Right cardiac atrium (tissue), 5 donors: ENCODE measurements around the gene RCBTB1. TPM values are rescaled to one million over a fixed set of nuclear protein-coding genes. Genes with fewer than 3 reads are reported as not detected.
"Not testable (repeated sequence)": the region's sequence is repeated elsewhere in the genome, so short reads cannot be mapped to it uniquely, and the experiment has no call there.

Experiments
- ATAC-seq, 2 donors: fragments of 200-7000 bp; cut with Tn5 transposase; one replicate each; pipeline versions ENCODE4 v1.8.0 to v1.9.1; 2020; ENCODE audit warnings: moderate library complexity in 2 of 2, mild to moderate bottlenecking in 1 of 2
- DNase-seq, 3 donors: peaks; one replicate each; pipeline ENCODE4 v3.0.0-alpha.2; 2020
- H3K27ac ChIP-seq: one replicate; pipeline ENCODE4 v1.5.1; 2013; ENCODE audit warnings: mild to moderate bottlenecking, low read length, control low read depth, moderate library complexity
- H3K27me3 ChIP-seq: one replicate; pipeline ENCODE4 v1.6.1; 2013; ENCODE audit not compliant: control insufficient read depth, insufficient read depth
- H3K4me1 ChIP-seq: one replicate; pipeline ENCODE4 v1.6.1; 2013; ENCODE audit warnings: low read length; ENCODE audit not compliant: control insufficient read depth, insufficient read depth
- H3K4me3 ChIP-seq: one replicate; pipeline ENCODE4 v1.5.1; 2013; ENCODE audit warnings: low read length, control low read depth
- H3K9me3 ChIP-seq: one replicate; pipeline ENCODE4 v1.6.1; 2013; ENCODE audit warnings: low read length; ENCODE audit not compliant: control insufficient read depth
- WGBS: extraction: QIAGEN DNeasy Blood & Tissue Kit; methylation state at CpG from one replicate; pipeline ENCODE4 v1.1.7; 2013; 5-methylcytosine and 5-hydroxymethylcytosine counted together
- intact Hi-C, 4 donors: fragments of 100-400 bp; cut with DNase I; formaldehyde crosslinking; loops; one replicate each; pipeline versions ENCODE4 v1.11.0 to v1.14.0; 2022 to 2023
- polyA plus RNA-seq: library from polyadenylated mRNA; stranded (reverse); fragments of 200-250 nt; gene quantifications from one replicate; pipeline ENCODE4 v1.2.3, GENCODE V29; 2013
- total RNA-seq, 4 donors: library from RNA; stranded (reverse); fragmentation: NEBNext Ultra II Directional; extraction: Animal tissue kit (Norgen Biotek cat#: 25700); gene quantifications; one replicate each; pipeline ENCODE4 v1.2.1, GENCODE V29; 2021
- donor health status: healthy with polysubstance abuse.
- donor health status: DM: no; HTN: yes; CAD: no.
- donor health status: DM: no; HTN: no; CAD: no.
- donor health status: DM: no; HTN: yes; CAD: no; lungs with severe emphysema.
- donor health status: DM: yes; HTN: yes; CAD: no.

The RCBTB1 gene
- total and polyA plus RNA-seq, 5 donors, result 10.8 to 20.3 (median 19.0) TPM

DNA sequence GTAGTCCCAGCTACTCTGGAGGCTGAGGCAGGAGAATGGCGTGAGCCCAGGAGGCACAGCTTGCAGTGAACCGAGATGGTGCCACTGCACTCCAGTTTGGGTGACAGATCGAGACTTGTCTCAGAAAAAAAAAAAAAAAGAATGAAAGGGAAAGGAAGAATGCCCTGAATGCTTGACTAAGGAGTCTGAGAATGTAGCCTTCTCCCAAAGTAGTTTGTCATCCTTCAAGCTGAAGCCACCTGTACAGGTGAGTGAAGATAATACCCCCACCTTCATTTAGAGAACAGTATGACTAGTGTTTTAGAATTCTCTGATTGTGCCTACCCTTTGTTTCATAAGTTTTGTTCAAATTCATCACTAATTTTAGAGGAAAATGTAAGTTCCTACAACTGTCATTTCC is 5.9 kb downstream of the RCBTB1 start:
- ATAC-seq (no peak), DNase-seq (no peak)
- 84% methylated on average over 3 of the region's 3 CpGs for WGBS
- Histone ChIP-seq H3K9me3 (no peaks in the 10 kb centered on the region), H3K4me1 (no peaks in the 10 kb centered on the region), H3K27ac (no peak overlapping the region), H3K27me3 (no peaks in the 10 kb centered on the region), H3K4me3 (no peak overlapping the region)
- intact Hi-C loops, result no loop called here

GRCh38 chr13:49571299-49572240 is 13.8 kb downstream of the RCBTB1 start:
- intact Hi-C loops, result no loop called here
- Histone ChIP-seq H3K27ac (no peak overlapping the region), H3K4me1 (no peaks in the 10 kb centered on the region), H3K9me3 (no peaks in the 10 kb centered on the region), H3K4me3 (no peak overlapping the region), H3K27me3 (no peaks in the 10 kb centered on the region)
- no peak for ATAC-seq
- DNase-seq, result no peak
- 92% methylated on average over 8 of the region's 8 CpGs for WGBS

DNA sequence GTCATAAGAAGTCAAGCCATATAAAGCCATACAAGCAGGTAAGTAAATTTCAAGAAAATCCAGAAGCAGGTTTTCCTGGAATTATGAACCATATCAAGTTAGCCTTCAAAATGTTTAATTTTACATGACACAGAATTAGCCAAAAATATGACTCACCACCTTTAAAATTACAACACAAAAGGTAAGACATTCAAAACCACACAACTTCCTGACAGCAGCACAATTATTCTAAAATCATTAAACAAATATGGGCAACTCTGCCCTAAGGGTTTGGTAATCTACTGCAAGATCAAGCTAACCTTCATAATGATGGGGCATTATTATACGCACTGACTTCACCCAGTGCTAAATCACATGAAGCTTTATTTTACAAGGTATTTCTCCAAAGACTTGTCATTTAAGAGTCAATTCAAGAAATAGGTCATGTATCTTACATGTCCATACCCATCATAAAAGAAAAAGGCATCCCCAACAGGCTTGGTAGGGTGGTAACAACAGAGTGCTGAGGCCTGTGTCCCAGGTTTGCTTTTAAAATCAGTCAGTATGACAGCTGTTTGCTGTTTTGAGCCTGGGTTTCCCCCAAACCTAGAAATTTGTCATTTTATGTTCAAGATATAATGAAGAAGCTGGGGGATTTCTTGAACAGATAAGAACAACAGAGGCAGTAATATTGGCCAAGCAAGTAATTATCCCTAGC is 15.2 kb downstream of the RCBTB1 start:
- WGBS, result 94% methylated on average over 1 of the region's 1 CpG
- ATAC-seq (no peak), DNase-seq (no peak)
- Histone ChIP-seq H3K4me3 (no peak overlapping the region), H3K9me3 (no peaks in the 10 kb centered on the region), H3K27ac (no peak overlapping the region), H3K27me3 (no peaks in the 10 kb centered on the region), H3K4me1 (no peaks in the 10 kb centered on the region)
- intact Hi-C loops, result no loop called here

GRCh38 chr13:49567491-49567890 is 17.9 kb downstream of the RCBTB1 start:
- no peak for ATAC-seq
- no peak for DNase-seq
- no peak overlapping the region for H3K4me3 ChIP-seq
- no peaks in the 10 kb centered on the region for H3K27me3 ChIP-seq
- intact Hi-C loops, result no loop called here
- H3K9me3 ChIP-seq, result no peaks in the 10 kb centered on the region
- H3K27ac ChIP-seq, result no peak overlapping the region
- WGBS, result 77% methylated on average over 5 of the region's 5 CpGs
- no peaks in the 10 kb centered on the region for H3K4me1 ChIP-seq

GRCh38 chr13:49566461-49566860 is 18.9 kb downstream of the RCBTB1 start:
- H3K4me1 ChIP-seq, result no peaks in the 10 kb centered on the region
- WGBS, result 92% methylated on average over 4 of the region's 4 CpGs
- H3K9me3 ChIP-seq, result no peaks in the 10 kb centered on the region
- ATAC-seq (no peak), DNase-seq (no peak)
- H3K27me3 ChIP-seq, result no peaks in the 10 kb centered on the region
- H3K4me3 ChIP-seq, result no peak overlapping the region
- no peak overlapping the region for H3K27ac ChIP-seq
- intact Hi-C loops, result no loop called here

- H3K4me1 ChIP-seq, ATAC-seq, H3K9me3 ChIP-seq, intact Hi-C loops, H3K27me3 ChIP-seq, H3K27ac ChIP-seq, H3K4me3 ChIP-seq, DNase-seq: not testable (repeated sequence)
- 96% methylated on average over 18 of the region's 25 CpGs for WGBS
Measured at GRCh38 chr13:49565461-49565860, 19.9 kb downstream of the RCBTB1 start.

DNA sequence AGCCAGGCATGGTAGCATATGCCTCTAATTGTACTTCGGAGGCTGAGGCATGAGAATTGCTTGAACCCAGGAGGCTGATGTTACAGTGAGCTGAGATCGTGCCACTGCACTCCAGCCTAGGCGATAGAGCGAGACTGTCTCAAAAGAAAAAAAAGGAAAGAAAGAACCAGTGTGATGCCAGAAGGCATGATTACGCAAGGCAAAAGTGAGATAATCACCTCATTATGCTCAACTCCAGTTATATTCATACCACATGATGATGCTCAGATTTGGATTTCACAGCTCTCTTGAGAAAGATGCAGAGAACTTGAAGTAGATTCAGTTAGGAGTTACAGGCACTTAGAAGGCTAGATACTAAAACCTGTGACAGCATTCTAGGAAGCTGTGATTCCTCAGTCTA is 21.8 kb downstream of the RCBTB1 start:
- 89% methylated on average over 5 of the region's 5 CpGs for WGBS
- no peaks in the 10 kb centered on the region for H3K27me3 ChIP-seq

DNA sequence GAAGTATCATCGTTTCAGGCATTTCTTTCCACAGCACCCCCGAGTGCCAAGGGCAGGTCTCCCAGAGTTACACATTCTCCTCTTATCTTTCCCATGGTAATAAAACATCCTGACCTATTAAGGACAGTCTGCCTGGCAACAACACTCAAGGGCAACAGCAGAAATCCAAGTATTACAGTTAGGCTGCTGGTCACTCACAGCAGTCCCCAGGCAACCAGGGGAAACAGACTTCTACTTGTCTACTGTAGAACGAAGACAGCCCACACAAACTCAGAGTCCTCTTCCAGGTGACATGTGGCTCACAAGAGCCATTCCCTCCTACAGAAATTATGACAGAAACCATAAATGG is 24.3 kb downstream of the RCBTB1 start:
- peak overlapping the region; percentile 57 for H3K27ac ChIP-seq
- ATAC-seq, result peak; percentile 91 to 93
- 35% methylated on average over 3 of the region's 3 CpGs for WGBS
- DNase-seq, result peak in 2 of 3 donors; percentile 21 to 51
- intact Hi-C loops, result no loop called here
- H3K4me1 ChIP-seq, result peaks cover 2% of the 10 kb centered on the region
- no peak overlapping the region for H3K4me3 ChIP-seq
- H3K9me3 ChIP-seq, result no peaks in the 10 kb centered on the region
- no peaks in the 10 kb centered on the region for H3K27me3 ChIP-seq

More for the DNA sequence above, 21.8 kb downstream of the RCBTB1 start:
- ATAC-seq (no peak), DNase-seq (no peak)
- Histone ChIP-seq H3K27ac (no peak overlapping the region), H3K9me3 (no peaks in the 10 kb centered on the region), H3K4me3 (no peak overlapping the region), H3K4me1 (peaks cover 2% of the 10 kb centered on the region)
- intact Hi-C loops, result no loop called here

GRCh38 chr13:49560270-49561061 is 24.9 kb downstream of the RCBTB1 start:
- peaks cover 2% of the 10 kb centered on the region for H3K4me1 ChIP-seq
- ATAC-seq (peak; percentile 62 to 65), DNase-seq (peak in 1 of 3 donors; percentile 70)
- no peaks in the 10 kb centered on the region for H3K9me3 ChIP-seq
- H3K27ac ChIP-seq, result peak overlapping the region; percentile 77
- WGBS, result 45% methylated on average over 10 of the region's 10 CpGs
- no peaks in the 10 kb centered on the region for H3K27me3 ChIP-seq
- H3K4me3 ChIP-seq, result no peak overlapping the region
- intact Hi-C loops, result no loop called here

GRCh38 chr13:49559006-49559405 is 26.4 kb downstream of the RCBTB1 start:
- Histone ChIP-seq H3K4me3 (no peak overlapping the region), H3K27ac (no peak overlapping the region), H3K4me1 (peaks cover 2% of the 10 kb centered on the region), H3K9me3 (no peaks in the 10 kb centered on the region), H3K27me3 (no peaks in the 10 kb centered on the region)
- ATAC-seq, result no peak
- no peak for DNase-seq
- WGBS, result 99% methylated on average over 3 of the region's 3 CpGs
- intact Hi-C loops, result no loop called here

GRCh38 chr13:49554387-49554786 is 31.0 kb downstream of the RCBTB1 start:
- intact Hi-C loops, result no loop called here
- Histone ChIP-seq H3K27me3 (no peaks in the 10 kb centered on the region), H3K4me3 (no peak overlapping the region), H3K27ac (no peak overlapping the region), H3K9me3 (no peaks in the 10 kb centered on the region), H3K4me1 (no peaks in the 10 kb centered on the region)
- no peak for DNase-seq
- 87% methylated on average over 11 of the region's 11 CpGs for whole genome bisulfite sequencing
- no peak for ATAC-seq
